ENCODE results near the gene ST6GAL1. TPM values are rescaled to one million over a fixed set of nuclear protein-coding genes. Genes with fewer than 3 reads are reported as not detected.
"Not testable (repeated sequence)": the region's sequence is repeated elsewhere in the genome, so short reads cannot be mapped to it uniquely, and the experiment has no call there.

ST6GAL1 gene
- total RNA-seq, 1 donor from 2014 or later = 410 TPM

- ATAC-seq (no peak), DNase-seq (ENCODE audit: low spot score) (no peak)
Measured at GRCh38 chr3:187017511-187018230, 87.3 kb downstream of the ST6GAL1 start.

- DNase-seq (ENCODE audit: low spot score) (no peak), ATAC-seq (no peak)
Measured at GRCh38 chr3:187019542-187020072, 89.3 kb downstream of the ST6GAL1 start.

- ATAC-seq (no peak), DNase-seq (ENCODE audit: low spot score) (no peak)
Measured at GRCh38 chr3:187020376-187020775, 90.0 kb downstream of the ST6GAL1 start.

GRCh38 chr3:187021748-187022402 is 91.5 kb downstream of the ST6GAL1 start:
- DNase-seq (ENCODE audit: low spot score) (no peak), ATAC-seq (peak; percentile 34)

- ATAC-seq = no peak
- no peak for DNase-seq (ENCODE audit: low spot score)
Measured at GRCh38 chr3:187022403-187023029, 92.2 kb downstream of the ST6GAL1 start.

- DNase-seq (ENCODE audit: low spot score); ATAC-seq: not testable (repeated sequence)
Measured at GRCh38 chr3:187023340-187023739, 93.0 kb downstream of the ST6GAL1 start.

- ATAC-seq = no peak
- DNase-seq (ENCODE audit: low spot score) = no peak
Measured at GRCh38 chr3:187024536-187025226, 94.4 kb downstream of the ST6GAL1 start.

- DNase-seq (ENCODE audit: low spot score) (no peak), ATAC-seq (no peak)
Measured at GRCh38 chr3:187025254-187025655, 94.9 kb downstream of the ST6GAL1 start.

- no peak for ATAC-seq
Measured at GRCh38 chr3:187025656-187026316, 95.5 kb downstream of the ST6GAL1 start.

GRCh38 chr3:187026317-187026670 is 96.0 kb downstream of the ST6GAL1 start:
- ATAC-seq (no peak), DNase-seq (ENCODE audit: low spot score) (no peak)

More at GRCh38 chr3:187025656-187026316, 95.5 kb downstream of the ST6GAL1 start:
- DNase-seq (ENCODE audit: low spot score) = no peak

GRCh38 chr3:187027531-187028278 is 97.4 kb downstream of the ST6GAL1 start:
- DNase-seq (ENCODE audit: low spot score) (no peak), ATAC-seq (no peak)

GRCh38 chr3:187031934-187032333 is 101.6 kb downstream of the ST6GAL1 start:
- ATAC-seq = no peak

GRCh38 chr3:187036394-187036793 is 106.1 kb downstream of the ST6GAL1 start:
- DNase-seq (ENCODE audit: low spot score) (no peak), ATAC-seq (no peak)

More at GRCh38 chr3:187031934-187032333, 101.6 kb downstream of the ST6GAL1 start:
- no peak for DNase-seq (ENCODE audit: low spot score)

GRCh38 chr3:187039100-187039722 is 108.9 kb downstream of the ST6GAL1 start:
- DNase-seq (ENCODE audit: low spot score) = peak; percentile 64
- ATAC-seq = peak; percentile 59

- peak; percentile 57 for DNase-seq (ENCODE audit: low spot score)
- peak; percentile 47 for ATAC-seq
Measured at GRCh38 chr3:187039723-187040414, 109.5 kb downstream of the ST6GAL1 start.

GRCh38 chr3:187040516-187041361 is 110.4 kb downstream of the ST6GAL1 start:
- DNase-seq (ENCODE audit: low spot score) (peak; percentile 56), ATAC-seq (peak; percentile 28)

- DNase-seq (ENCODE audit: low spot score) (peak; percentile 42), ATAC-seq (peak; percentile 40)
Measured at GRCh38 chr3:187041362-187042307, 111.3 kb downstream of the ST6GAL1 start.

Measured in left lobe of liver (tissue), 2 donors.